MM.1S (cell line): ENCODE results near the gene NME4.

ENCODE experiments used
- EZH2 ChIP-seq: fragments of 300-600 bp; sonication (generic); optimal IDR thresholded peaks from 2 replicates; pipeline ENCODE3; 2017; ENCODE audit warnings: low read depth, mild to moderate bottlenecking, antibody characterized with exemption, low read length, mixed read lengths
- EZH2phosphoT487 ChIP-seq: fragments of 300-600 bp; sonication (generic); IDR thresholded peaks from 2 replicates; pipeline ENCODE4 v1.6.1; 2018; ENCODE audit warnings: antibody characterized with exemption, low read length
- TF ChIP-seq, protein P1 (sequence below): fragments of 300-600 bp; sonication (generic); IDR thresholded peaks from 2 replicates; pipeline ENCODE4 v1.5.1; 2016; ENCODE audit warnings: antibody characterized with exemption, low read length, mixed read lengths

DNA sequence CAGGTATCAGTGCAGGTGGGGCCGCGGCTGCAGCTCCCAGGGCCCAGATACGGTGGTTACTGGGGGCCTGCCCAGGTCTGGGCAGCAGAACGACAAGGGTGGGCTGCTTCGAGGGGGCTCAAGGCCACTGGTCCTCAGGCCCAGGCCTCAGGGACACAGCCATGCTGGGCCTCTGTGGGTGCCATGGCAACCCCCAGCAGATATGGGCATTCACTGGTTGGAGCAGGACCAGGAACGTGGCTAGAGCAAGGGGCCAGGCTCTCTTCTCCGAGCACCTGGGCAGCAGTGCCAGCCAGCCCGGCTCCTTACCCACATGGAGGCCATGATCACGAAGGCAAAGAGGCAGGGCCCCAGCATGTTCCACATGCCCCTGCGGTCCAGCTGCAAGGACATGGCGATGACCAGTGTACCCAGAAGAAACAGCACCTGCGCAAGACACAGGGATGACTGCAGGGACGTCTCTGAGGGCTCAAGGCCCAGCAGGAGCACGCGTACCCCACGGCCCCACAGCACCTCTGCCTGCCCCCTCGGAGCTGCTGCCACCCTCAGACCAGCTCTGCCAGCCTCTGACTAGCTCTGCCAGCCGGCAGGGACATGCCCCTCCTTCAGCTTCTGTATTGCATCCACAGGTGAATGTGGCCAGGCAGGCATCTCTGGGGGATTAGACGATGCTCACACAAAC lies 24.6 kb upstream of the NME4 start:
- TF ChIP-seq EZH2phosphoT487 (no peak), EZH2 (no peak)
- TF ChIP-seq, protein P1, sequence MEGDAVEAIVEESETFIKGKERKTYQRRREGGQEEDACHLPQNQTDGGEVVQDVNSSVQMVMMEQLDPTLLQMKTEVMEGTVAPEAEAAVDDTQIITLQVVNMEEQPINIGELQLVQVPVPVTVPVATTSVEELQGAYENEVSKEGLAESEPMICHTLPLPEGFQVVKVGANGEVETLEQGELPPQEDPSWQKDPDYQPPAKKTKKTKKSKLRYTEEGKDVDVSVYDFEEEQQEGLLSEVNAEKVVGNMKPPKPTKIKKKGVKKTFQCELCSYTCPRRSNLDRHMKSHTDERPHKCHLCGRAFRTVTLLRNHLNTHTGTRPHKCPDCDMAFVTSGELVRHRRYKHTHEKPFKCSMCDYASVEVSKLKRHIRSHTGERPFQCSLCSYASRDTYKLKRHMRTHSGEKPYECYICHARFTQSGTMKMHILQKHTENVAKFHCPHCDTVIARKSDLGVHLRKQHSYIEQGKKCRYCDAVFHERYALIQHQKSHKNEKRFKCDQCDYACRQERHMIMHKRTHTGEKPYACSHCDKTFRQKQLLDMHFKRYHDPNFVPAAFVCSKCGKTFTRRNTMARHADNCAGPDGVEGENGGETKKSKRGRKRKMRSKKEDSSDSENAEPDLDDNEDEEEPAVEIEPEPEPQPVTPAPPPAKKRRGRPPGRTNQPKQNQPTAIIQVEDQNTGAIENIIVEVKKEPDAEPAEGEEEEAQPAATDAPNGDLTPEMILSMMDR, result no peak
